WI38 (cell line): ENCODE data around the gene GPR132.

ENCODE experiments used
- H3K4me3 ChIP-seq: 2 replicates; pipeline ENCODE4 v1.5.1; 2011; ENCODE audit warnings: low read depth, mild to moderate bottlenecking, control low read depth, low read length
- TF ChIP-seq, protein P1 (sequence below): IDR thresholded peaks from 2 replicates; pipeline ENCODE4 v1.5.1; 2012; ENCODE audit warnings: low read depth, mild to moderate bottlenecking, control low read depth, low read length

GPR132 gene

DNA sequence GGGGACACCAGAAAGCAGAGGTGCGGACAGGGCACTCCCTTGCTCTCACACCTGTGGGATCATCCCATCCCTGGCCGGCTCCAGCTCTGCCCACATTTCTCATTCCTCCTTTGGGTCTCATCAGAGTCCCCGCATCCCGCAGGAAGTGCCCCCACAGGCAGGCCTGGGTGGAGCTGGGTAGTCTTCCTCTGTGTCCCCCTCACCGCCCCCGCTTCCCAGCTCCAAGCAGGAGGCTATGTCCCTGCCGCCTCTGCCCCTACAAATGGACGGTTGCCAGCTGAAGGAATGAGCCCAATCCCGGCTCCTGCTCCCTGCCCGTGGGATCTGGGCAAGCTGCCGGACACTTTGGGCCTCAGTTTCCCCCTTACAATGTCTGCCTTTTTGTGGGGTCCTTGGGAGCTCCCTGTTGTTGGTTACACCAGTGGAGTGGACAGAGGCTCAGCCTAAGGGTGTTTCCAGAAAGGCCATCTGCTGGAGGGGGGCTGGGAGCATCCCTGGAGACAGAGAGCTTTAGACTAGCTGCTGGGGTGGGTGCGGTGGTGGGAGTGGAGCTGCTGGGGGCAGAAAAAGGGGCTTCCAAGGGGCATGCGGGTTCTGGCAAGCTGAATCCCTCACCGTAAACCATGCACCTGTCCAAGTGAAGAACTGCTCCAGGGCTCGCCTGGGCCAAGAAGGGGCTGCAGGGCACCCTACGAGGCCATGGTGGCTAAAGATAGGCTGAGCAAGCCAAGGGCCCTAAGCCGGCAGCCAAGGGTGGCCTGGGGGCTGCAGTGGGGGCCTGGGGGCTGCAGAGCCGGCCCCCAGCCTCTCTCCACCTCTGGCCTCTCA lies 7.9 kb upstream of the GPR132 start:
- TF ChIP-seq, protein P1, sequence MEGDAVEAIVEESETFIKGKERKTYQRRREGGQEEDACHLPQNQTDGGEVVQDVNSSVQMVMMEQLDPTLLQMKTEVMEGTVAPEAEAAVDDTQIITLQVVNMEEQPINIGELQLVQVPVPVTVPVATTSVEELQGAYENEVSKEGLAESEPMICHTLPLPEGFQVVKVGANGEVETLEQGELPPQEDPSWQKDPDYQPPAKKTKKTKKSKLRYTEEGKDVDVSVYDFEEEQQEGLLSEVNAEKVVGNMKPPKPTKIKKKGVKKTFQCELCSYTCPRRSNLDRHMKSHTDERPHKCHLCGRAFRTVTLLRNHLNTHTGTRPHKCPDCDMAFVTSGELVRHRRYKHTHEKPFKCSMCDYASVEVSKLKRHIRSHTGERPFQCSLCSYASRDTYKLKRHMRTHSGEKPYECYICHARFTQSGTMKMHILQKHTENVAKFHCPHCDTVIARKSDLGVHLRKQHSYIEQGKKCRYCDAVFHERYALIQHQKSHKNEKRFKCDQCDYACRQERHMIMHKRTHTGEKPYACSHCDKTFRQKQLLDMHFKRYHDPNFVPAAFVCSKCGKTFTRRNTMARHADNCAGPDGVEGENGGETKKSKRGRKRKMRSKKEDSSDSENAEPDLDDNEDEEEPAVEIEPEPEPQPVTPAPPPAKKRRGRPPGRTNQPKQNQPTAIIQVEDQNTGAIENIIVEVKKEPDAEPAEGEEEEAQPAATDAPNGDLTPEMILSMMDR = no peak
- no peak overlapping the region for H3K4me3 ChIP-seq

DNA sequence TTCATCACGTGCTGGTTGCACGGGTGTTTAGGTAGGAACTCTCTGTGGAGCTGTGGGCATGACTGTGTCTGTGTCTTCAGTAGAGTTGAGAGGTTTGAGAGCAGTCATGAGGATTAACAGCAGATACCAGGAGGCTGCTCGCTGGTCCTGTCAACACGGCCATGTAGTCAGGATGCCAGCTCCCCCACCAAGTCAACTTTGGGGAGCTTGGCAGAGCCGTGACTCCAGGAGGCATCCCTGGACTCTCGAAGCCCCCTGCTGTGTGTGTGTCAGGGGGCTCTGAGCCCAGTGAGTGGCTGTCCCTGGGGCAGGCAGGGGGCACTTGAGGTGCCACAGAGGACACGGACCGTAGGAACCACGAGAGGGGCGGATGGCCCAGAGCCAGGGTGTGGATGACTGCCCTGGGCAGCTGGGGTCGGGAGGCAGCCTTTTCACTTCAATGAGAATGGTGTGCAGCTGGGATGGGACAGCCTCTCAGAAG lies 7.2 kb upstream of the GPR132 start:
- H3K4me3 ChIP-seq = no peak overlapping the region
- TF ChIP-seq, protein P1 = no peak

DNA sequence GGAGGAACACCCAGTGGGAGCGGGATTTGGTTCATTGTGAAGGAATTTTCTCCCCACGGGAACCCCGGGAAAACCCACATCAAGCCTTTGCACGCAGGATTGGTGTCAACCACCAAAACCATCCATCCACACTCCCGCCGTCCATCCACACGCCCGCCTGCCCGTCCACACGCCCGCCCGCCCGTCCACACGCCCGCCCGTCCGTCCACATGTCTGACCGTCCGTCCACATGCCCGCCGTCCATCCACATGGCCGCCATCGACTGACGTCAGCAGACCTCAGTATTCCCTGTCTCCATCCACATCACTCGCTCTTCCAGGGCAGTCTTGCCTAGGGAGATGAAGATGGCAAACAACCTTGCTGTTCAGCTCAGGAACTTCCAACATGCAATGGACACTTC lies 6.7 kb upstream of the GPR132 start:
- TF ChIP-seq, protein P1 = no peak
- H3K4me3 ChIP-seq = no peak overlapping the region

DNA sequence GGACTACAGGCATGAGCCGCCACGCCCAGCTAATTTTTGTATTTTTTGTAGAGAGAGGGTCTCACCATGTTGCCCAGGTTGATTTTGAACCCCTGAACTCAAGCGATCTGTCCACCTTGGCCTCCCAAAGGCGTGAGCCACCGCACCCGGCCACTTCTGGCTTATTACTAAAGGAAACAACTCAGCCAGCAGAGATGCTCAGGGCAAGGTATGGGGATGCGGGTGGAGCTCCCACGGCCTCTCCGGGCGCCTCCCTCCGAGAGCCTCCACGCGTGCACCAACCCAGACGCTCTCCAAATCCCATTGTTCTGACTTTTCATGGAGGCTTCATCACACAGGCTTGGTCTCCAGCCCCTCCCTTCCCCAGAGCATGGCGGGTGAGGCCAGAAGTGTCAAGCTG lies 6.1 kb upstream of the GPR132 start:
- TF ChIP-seq, protein P1 = no peak
- H3K4me3 ChIP-seq = no peak overlapping the region

DNA sequence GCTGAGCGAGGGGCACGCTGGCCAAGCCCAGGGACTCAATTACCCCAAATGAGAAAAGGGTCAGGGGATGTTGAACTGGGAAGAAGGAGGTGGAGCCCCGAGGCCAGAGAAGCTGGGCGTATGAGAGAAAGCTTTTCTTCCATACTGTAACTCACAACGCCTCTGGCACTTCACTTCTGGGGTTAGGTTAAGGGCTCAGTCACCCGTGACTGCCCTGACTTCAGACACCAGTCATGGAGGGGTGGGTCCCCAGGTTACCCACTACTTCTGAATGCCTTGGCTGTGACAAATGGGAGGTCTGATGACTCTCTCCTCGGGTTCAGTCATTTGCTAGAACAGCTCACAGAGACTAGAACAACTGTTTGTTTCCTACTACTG lies 5.5 kb upstream of the GPR132 start:
- H3K4me3 ChIP-seq = no peak overlapping the region
- TF ChIP-seq, protein P1 = no peak

DNA sequence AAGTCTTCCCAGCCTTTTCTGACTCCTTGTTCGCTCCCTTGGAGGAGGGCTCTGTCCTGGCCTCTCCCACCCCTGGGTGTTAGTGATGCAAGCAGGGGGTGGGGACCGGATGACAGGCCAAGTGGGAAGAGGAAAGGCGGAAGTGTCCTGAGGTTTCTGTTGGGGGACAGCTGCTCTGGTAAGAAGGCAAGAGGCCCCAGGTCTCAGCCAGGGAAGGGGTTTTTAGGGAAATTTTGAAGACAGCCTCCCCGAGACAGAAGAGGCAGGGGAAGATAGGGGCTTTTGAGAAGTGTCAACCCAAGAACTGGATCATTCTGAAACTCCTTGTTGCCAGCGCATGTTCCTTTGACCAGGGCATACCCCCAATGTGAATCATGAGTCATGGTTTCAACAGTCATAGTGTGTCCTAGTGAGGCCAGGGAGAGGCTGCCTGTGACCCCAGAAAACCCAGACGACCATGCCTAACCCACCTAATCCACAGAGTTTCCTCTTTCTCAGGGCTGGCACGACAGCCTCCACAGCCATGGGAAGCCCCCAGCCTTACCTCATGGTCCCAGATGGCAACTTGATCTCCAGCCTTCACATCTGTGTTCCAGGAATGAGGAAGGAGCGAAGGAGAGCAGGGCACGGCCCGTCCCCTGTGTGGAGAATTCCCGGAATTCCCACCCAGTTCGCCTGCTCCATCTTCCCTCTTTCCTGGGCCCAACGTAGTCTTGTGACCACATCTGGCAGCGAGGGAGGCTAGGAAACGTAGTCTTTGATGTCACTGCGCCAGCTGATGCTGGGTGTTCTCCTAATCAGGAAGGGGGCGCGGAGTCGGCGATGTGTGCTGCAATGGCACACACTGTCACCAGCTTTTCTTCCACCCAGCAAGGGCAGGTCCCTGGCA lies 4.9 kb upstream of the GPR132 start:
- TF ChIP-seq, protein P1 = no peak
- H3K4me3 ChIP-seq = no peak overlapping the region

DNA sequence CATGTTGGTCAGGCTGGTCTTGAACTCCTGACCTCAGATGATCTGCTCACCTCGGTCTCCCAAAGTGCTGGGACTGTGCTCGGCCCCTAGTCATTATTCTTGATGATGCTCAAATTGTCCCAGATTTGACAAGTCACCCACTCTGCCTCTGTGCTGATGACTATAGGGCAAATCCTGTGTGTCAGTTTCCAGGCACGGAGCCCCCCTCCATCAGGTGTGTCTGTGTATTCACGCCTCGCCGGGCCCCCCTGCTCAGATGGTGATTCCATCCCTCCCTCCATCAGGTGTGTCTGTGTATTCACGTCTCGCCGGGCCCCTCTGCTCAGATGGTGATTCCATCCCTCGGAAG lies 4.3 kb upstream of the GPR132 start:
- no peak overlapping the region for H3K4me3 ChIP-seq
- TF ChIP-seq, protein P1 = no peak
